OCI-LY3 (cell line): ENCODE results near the gene FASTK.

ENCODE experiments used
- CTCF ChIP-seq: fragments of 200-600, 300-600 bp; sonication (generic); IDR thresholded peaks from 2 replicates; pipeline ENCODE4 v1.5.1; 2014; ENCODE audit warnings: antibody characterized with exemption, low read length, low read depth
- EZH2phosphoT487 ChIP-seq: fragments of 200-600 bp; shearing (Covaris generic); IDR thresholded peaks from 2 replicates; pipeline ENCODE4 v1.6.1; 2018; ENCODE audit warnings: antibody characterized with exemption, mixed run types, low read depth

DNA sequence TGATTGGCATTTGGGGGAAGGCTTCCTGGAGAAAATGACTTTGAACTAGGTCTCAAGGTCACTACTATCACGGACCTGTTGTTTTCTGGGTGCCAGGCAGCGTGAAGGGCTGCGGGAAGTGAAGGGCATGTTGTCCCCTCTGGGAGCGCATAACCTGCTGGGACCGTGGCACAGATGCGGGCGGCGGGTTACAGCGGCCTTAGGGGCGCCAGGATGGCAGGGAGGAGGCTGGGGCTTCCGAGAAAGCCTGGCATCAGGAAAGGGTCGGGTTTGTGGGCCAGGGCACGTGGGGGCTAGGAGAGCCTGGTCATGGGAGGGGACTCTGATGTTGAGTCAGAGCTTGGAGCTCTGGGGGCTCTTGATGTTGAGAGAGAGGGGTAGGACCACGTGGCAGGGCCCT lies 15.1 kb downstream of the FASTK start:
- TF ChIP-seq CTCF (no peak), EZH2phosphoT487 (no peak)
